Nephron progenitor cell (in vitro differentiated cells): Measurements from ENCODE around the gene GTPBP4.
"Not testable (repeated sequence)": the region's sequence is repeated elsewhere in the genome, so short reads cannot be mapped to it uniquely, and the experiment has no call there.

Source experiments
- DNase-seq: peaks from one replicate; pipeline ENCODE4 v3.0.0; 2021
- H3K27ac Mint-ChIP-seq: 2 replicates; pipeline ENCODE4 v1.8.0; 2021; ENCODE audit warnings: mild to moderate bottlenecking, moderate library complexity, mixed read lengths
- H3K27me3 Mint-ChIP-seq: 2 replicates; pipeline ENCODE4 v1.8.0; 2021; ENCODE audit warnings: mild to moderate bottlenecking, low read depth, mixed read lengths; ENCODE audit not compliant: poor library complexity
- H3K36me3 Mint-ChIP-seq: 2 replicates; pipeline ENCODE4 v1.8.0; 2021; ENCODE audit warnings: low read depth, mixed read lengths
- H3K4me1 Mint-ChIP-seq: 2 replicates; pipeline ENCODE4 v1.8.0; 2021; ENCODE audit warnings: mixed read lengths
- H3K4me3 Mint-ChIP-seq: 2 replicates; pipeline ENCODE4 v1.8.0; 2021; ENCODE audit warnings: mild to moderate bottlenecking, moderate library complexity, mixed read lengths
- H3K9me3 Mint-ChIP-seq: 2 replicates; pipeline ENCODE4 v1.8.0; 2021; ENCODE audit warnings: mild to moderate bottlenecking, moderate library complexity, mixed read lengths
- CTCF ChIP-seq: fragments of 200-600 bp; sonication (generic); IDR thresholded peaks from 2 replicates; pipeline ENCODE4 v1.5.0; 2021; ENCODE audit warnings: antibody characterized with exemption

GTPBP4 gene

GRCh38 chr10:1006573-1006972 lies 18.3 kb downstream of the GTPBP4 start:
- TF ChIP-seq CTCF: no peak
- Mint-ChIP-seq H3K9me3 (peaks cover 23% of the 10 kb centered on the region), H3K27ac (no peak overlapping the region), H3K4me3 (no peak overlapping the region), H3K36me3 (peaks cover 78% of the 10 kb centered on the region), H3K27me3 (no peaks in the 10 kb centered on the region), H3K4me1 (no peaks in the 10 kb centered on the region)
- no peak for DNase-seq

- TF ChIP-seq CTCF: no peak
- Mint-ChIP-seq H3K36me3 (peaks cover 78% of the 10 kb centered on the region), H3K9me3 (peaks cover 13% of the 10 kb centered on the region), H3K27me3 (no peaks in the 10 kb centered on the region), H3K27ac (peak overlapping the region; percentile 3), H3K4me3 (no peak overlapping the region), H3K4me1 (no peaks in the 10 kb centered on the region)
- DNase-seq: no peak
Measured at GRCh38 chr10:1007583-1007982, 19.3 kb downstream of the GTPBP4 start.

DNA sequence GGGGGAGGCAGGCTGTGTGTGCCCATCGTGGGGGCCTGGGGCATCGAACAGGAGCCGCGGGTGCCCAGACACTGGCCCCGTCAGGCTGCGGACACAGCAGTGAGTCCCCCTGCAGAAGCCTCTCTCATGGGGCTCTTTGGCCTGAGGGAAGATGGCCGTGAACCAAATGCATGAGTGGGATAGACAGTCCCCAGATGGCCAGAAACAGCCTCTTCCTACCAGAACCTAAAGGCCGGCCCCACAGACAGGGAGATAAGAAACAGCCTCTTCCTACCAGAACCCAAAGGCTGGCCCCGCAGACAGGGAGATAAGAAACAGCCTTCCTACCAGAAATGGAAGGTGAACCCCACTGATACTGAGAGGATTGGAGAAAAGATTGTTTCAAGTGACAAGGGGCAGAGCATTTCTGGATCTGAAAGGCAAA lies 20.8 kb downstream of the GTPBP4 start:
- H3K27ac Mint-ChIP-seq: peak overlapping the region; percentile 29
- H3K4me1 Mint-ChIP-seq: no peaks in the 10 kb centered on the region
- no peak overlapping the region for H3K4me3 Mint-ChIP-seq
- peaks cover 74% of the 10 kb centered on the region for H3K36me3 Mint-ChIP-seq
- no peaks in the 10 kb centered on the region for H3K9me3 Mint-ChIP-seq
- DNase-seq: no peak
- H3K27me3 Mint-ChIP-seq: no peaks in the 10 kb centered on the region
- TF ChIP-seq CTCF: no peak

- H3K9me3 Mint-ChIP-seq, H3K4me1 Mint-ChIP-seq, H3K27me3 Mint-ChIP-seq, DNase-seq, H3K27ac Mint-ChIP-seq, H3K4me3 Mint-ChIP-seq: not testable (repeated sequence)
- peaks cover 76% of the 10 kb centered on the region for H3K36me3 Mint-ChIP-seq
Measured at GRCh38 chr10:1009947-1010346, 21.7 kb downstream of the GTPBP4 start.

- no peaks in the 10 kb centered on the region for H3K4me1 Mint-ChIP-seq
- H3K9me3 Mint-ChIP-seq: no peaks in the 10 kb centered on the region
- H3K27me3 Mint-ChIP-seq: no peaks in the 10 kb centered on the region
- no peak for DNase-seq
- H3K36me3 Mint-ChIP-seq: peaks cover 71% of the 10 kb centered on the region
- H3K27ac Mint-ChIP-seq: no peak overlapping the region
- no peak overlapping the region for H3K4me3 Mint-ChIP-seq
- TF ChIP-seq CTCF: no peak
Measured at GRCh38 chr10:1010703-1011102, 22.5 kb downstream of the GTPBP4 start.

GRCh38 chr10:1011696-1012095 lies 23.5 kb downstream of the GTPBP4 start:
- DNase-seq: no peak
- Mint-ChIP-seq H3K9me3 (no peaks in the 10 kb centered on the region), H3K4me3 (no peak overlapping the region), H3K27ac (no peak overlapping the region), H3K36me3 (peaks cover 74% of the 10 kb centered on the region), H3K4me1 (no peaks in the 10 kb centered on the region), H3K27me3 (no peaks in the 10 kb centered on the region)
- no peak for TF ChIP-seq CTCF
